SHP77 (cell line): Measurements from ENCODE around the gene ZNF467.

Experiments used
- DNase-seq, 2 experiments: peaks; one replicate each; lab custom pipeline; 2025; lab: John Stamatoyannopoulos, UW

ZNF467 gene

GRCh38 chr7:149773446-149774236 lies at the start of gene ZNF467:
Gene ZNF467 (minus strand): TSS chr7:149773588. CDS start chr7:149771032, 2,556 bp downstream.
- DNase-seq, result no peak

GRCh38 chr7:149822353-149822943 lies 49.1 kb upstream of the ZNF467 start:
- no peak for DNase-seq

DNA sequence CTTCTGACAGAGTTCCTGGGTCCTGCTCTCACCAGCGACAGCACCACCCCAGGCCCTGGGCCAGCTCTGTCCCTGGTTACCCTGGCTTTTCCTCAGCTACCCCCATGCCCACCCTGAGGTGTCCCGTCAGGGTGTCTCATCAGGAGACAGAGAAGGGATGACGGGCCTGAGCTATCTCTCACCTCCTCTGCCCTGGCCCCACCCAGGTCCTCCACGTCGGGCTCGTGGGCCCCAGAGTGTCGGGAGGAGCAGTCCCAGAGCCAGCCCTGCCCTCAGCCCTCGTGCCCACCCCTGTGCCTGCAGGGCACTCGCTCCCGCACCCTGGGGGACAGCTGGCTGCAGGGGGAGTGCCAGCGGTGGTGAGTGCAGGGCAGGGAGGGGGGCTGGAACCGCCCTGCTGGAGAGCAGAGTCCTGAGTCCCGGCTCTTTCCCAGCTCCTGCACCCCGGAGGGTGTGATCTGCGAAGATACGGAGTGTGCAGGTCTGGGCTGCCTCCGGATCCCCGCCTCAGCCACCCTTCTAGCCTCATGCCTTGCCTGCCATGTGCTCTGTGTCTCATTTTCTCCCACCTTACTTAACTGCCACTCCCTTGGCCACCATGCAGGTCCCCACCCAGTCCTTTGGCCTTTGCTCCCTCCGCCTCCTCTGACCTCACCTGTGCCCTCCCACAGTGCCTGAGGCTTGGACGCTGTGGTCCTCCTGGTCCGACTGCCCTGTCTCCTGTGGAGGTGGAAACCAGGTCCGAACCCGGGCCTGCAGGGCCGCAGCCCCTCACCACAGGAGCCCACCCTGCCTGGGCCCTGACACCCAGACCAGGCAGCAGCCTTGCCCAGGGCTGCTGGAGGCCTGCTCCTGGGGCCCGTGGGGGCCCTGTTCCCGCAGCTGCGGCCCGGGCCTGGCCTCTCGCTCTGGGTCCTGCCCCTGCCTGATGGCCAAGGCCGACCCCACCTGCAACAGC lies 48.1 kb upstream of the ZNF467 start:
- DNase-seq, result no peak

DNA sequence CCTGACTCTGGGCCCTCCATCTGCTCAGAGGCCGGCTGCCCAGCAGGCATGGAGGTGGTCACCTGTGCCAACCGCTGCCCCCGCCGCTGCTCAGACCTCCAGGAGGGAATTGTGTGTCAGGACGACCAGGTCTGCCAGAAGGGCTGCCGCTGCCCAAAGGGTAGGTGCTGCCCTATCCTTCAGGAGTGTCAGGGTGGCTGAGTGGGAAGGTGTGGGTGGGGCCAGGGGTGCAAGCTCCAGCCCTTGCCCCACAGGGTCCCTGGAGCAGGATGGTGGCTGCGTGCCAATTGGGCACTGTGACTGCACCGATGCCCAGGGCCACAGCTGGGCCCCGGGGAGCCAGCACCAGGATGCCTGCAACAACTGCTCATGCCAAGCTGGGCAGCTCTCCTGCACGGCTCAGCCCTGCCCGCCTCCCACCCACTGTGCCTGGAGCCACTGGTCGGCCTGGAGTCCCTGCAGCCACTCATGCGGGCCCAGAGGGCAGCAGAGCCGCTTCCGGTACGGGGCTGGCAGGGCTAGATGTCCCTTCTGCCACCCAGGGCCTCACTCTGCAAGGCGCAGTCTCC lies 47.3 kb upstream of the ZNF467 start:
- no peak for DNase-seq

DNA sequence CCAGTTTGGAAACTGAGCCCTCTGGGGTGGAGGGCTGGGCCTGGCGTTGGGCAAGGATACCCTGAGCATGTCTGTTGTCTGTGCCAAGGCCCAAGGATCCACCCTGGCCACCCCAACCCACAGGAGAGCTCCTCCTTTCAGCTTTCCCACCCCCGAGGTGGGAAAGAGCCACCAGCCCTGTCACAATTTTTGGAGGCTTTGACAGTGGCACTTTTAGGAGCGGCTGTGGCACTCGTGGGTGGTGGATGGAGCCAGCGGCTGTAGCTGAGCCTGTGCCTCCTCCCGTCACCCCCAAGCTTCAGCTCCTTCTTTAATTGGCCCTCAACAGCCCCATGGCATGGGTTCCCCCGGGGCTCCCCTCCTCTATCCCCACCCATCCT lies 46.6 kb upstream of the ZNF467 start:
- DNase-seq, result no peak

DNA sequence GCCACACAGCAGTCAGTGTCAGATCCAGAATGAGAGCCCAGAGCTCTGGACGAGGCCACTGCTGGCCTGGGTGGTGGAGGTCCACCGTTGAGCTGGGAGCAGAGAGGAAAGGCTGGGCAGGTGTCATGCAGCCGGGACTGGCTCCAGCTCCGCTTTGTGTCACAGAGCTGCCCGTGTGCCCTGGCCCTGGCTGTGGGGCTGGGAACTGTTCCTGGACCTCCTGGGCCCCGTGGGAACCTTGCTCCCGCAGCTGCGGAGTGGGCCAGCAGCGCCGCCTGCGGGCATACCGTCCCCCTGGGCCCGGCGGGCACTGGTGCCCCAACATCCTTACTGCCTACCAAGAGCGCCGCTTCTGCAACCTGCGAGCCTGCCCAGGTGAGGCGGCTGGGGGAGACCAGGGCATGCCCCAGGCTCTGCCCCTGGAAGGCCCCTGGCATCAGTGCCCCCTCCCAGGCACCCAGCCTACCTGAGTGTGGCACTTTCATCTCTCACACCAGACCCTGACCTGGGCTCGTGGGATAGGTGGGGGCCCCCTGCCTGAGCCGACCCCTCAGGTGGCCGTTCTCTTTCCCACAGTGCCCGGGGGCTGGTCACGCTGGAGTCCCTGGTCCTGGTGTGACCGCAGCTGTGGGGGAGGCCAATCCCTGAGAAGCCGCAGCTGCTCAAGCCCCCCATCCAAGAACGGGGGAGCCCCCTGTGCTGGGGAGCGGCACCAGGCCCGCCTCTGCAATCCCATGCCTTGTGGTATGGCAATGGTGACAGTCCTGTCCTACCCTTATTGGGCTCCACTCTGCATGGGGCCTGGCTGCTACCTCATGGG lies 46.0 kb upstream of the ZNF467 start:
- DNase-seq, result no peak

- DNase-seq, result no peak
Measured at GRCh38 chr7:149818536-149818840, 45.1 kb upstream of the ZNF467 start.

GRCh38 chr7:149817836-149818535 lies 44.6 kb upstream of the ZNF467 start:
- no peak for DNase-seq

DNA sequence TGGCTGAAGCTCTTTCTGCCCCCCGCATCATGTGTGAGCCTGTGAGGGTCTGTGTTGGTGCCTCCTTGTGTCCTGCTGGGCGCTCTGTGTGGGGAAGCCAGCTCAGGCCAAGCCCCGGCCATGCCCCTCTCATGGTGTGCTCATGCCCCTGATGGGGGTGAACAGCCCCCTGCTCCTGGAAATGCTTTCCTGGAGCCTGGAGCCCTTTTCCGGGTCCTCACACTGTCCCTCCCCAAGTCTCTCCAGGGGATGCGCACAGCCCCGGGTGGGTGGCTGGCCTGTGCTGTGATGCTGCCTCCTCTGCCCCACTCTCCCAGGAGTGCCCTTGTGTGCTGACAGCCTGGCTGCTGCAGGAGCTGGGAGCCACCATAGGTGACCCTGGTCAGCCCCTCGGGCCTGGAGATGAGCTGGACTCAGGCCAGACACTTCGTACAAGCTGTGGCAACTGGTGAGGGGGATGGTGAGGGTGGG lies 43.9 kb upstream of the ZNF467 start:
- DNase-seq, result no peak

- DNase-seq, result no peak
Measured at GRCh38 chr7:149816794-149817193, 43.4 kb upstream of the ZNF467 start.

GRCh38 chr7:149816267-149816751 lies 42.9 kb upstream of the ZNF467 start:
- no peak for DNase-seq

DNA sequence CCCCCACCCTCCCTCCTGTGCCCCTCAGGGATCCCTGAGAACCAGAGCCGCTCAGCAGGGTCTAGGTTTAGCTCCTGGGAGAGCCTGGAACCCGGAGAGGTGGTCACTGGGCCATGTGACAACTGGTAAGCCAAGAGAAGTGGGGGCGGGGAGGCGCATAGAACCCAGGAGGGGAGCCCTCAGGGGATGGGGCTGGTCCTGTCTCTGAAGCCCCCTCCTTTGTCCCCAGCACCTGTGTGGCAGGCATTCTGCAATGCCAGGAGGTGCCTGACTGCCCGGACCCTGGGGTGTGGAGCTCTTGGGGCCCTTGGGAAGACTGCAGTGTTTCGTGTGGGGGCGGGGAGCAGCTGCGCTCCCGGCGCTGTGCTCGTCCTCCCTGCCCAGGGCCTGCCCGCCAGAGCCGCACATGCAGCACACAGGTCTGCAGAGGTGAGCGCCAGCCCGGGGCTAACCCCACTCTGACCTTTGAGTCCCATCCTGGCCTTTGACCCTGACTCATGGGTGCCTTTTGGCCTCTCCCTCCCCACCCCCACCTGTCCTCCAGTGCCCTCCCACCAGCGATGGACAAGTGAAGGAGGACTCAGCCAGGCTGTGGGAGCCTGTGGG lies 42.4 kb upstream of the ZNF467 start:
- no peak for DNase-seq

- DNase-seq, result no peak
Measured at GRCh38 chr7:149815121-149815520, 41.7 kb upstream of the ZNF467 start.

GRCh38 chr7:149814494-149814893 lies 41.1 kb upstream of the ZNF467 start:
- no peak for DNase-seq

DNA sequence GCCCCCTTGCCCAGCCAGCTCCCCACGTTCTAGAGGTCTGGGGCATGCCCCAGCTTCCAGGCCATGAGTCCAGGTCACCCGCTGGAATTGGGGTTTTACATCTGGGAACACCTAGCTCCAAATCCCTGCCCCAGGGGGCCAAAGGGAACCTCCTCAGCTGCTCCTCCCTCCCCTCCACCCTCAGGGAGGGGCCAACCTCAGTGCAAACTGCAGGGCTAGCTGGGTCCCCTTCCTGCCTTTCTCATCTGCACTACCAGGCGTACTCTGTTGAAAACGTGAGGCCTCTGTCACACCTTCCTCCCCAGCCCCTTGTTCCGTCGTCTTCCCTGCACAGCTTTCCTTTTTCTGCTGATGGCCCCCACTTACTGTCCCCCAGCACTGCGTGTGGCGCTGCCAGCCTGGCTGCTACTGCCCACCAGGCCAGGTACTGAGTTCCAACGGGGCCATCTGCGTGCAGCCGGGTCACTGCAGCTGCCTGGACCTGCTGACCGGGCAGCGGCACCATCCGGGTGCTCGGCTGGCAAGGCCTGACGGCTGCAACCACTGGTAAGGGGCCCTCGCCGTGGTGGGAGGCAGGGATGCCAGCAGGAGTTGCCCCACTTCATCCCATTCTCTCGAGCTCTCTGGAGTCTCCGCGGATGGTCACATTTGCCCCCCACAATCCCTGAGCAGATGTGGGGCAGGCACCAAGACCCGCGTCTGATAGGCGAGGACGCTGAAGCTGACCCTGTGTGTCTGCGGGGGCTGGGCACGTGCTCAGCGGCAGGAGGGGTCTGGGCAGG lies 40.1 kb upstream of the ZNF467 start:
- DNase-seq, result no peak

DNA sequence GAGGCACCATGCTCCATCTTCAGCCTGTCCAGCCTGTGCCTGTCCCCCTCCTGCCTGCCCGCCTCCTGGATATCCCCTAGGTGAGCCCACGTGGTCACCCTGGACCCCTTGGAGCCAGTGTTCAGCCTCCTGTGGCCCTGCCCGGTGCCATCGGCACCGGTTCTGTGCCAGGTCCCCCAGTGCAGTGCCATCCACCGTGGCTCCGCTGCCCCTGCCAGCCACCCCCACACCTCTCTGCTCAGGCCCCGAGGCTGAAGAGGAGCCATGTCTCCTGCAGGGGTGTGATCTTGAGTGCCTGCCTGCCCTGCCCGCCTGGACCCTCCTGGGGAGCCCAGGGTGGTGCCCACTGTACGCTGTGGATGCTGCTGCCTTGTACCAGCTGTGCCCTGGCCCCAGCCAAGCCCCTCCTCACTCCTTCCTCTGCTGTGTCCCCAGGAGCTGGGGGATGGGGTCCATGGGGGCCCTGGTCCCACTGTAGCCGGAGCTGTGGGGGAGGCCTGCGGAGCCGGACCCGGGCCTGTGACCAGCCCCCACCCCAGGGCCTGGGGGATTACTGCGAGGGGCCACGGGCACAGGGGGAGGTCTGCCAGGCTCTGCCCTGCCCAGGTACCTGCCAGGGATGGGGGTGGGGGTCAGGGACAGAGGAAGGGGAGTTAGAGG lies 38.6 kb upstream of the ZNF467 start:
- no peak for DNase-seq

- no peak for DNase-seq
Measured at GRCh38 chr7:149811221-149811620, 37.8 kb upstream of the ZNF467 start.

GRCh38 chr7:149809215-149809614 lies 35.8 kb upstream of the ZNF467 start:
- DNase-seq, result no peak

DNA sequence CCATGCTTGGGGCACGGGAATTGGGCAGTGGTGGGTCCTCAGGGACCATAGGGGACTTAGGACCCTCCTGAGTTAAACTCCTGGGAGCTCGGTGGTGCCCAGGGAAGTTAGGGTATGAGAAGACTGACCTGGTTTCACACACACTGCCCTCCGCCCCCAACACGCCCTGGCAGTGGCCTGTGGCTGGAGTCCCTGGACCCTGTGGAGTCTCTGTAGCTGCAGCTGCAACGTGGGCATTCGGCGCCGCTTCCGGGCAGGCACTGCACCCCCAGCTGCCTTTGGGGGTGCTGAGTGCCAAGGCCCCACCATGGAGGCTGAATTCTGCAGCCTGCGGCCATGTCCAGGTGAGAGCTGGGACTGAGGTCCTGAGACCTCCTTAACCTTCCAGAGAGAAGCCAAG lies 34.9 kb upstream of the ZNF467 start:
- DNase-seq, result no peak
